Activated naive CD8-positive, alpha-beta T cell (primary cell): Measurements from ENCODE around the gene TSPAN17.

ENCODE experiments used
- H3K27ac Mint-ChIP-seq: one replicate; pipeline ENCODE4 v1.8.0; 2021; ENCODE audit warnings: mixed read lengths
- H3K27me3 Mint-ChIP-seq: one replicate; pipeline ENCODE4 v1.8.0; 2021; ENCODE audit warnings: mixed read lengths
- H3K36me3 Mint-ChIP-seq: one replicate; pipeline ENCODE4 v1.8.0; 2021; ENCODE audit warnings: mixed read lengths
- H3K4me1 Mint-ChIP-seq: one replicate; pipeline ENCODE4 v1.8.0; 2021; ENCODE audit warnings: low read depth, mixed read lengths
- H3K4me3 Mint-ChIP-seq: one replicate; pipeline ENCODE4 v1.8.0; 2021; ENCODE audit warnings: mild to moderate bottlenecking, mixed read lengths
- H3K9me3 Mint-ChIP-seq: one replicate; pipeline ENCODE4 v1.8.0; 2021; ENCODE audit warnings: low read depth, mixed read lengths

Gene TSPAN17

GRCh38 chr5:176614805-176615478, 32.3 kb upstream of the TSPAN17 start:
- Mint-ChIP-seq H3K36me3 (no peaks in the 10 kb centered on the region), H3K4me3 (no peak overlapping the region), H3K27me3 (peaks cover 30% of the 10 kb centered on the region), H3K4me1 (peaks cover 13% of the 10 kb centered on the region), H3K9me3 (no peaks in the 10 kb centered on the region), H3K27ac (no peak overlapping the region)

GRCh38 chr5:176616511-176616910, 30.8 kb upstream of the TSPAN17 start:
- peaks cover 36% of the 10 kb centered on the region for H3K27me3 Mint-ChIP-seq

GRCh38 chr5:176618783-176619182, 28.5 kb upstream of the TSPAN17 start:
- peak overlapping the region; percentile 51 for H3K4me3 Mint-ChIP-seq

More at GRCh38 chr5:176616511-176616910, 30.8 kb upstream of the TSPAN17 start:
- Mint-ChIP-seq H3K36me3 (no peaks in the 10 kb centered on the region), H3K27ac (no peak overlapping the region), H3K4me3 (no peak overlapping the region), H3K4me1 (peaks cover 14% of the 10 kb centered on the region), H3K9me3 (no peaks in the 10 kb centered on the region)

GRCh38 chr5:176619203-176619568, 28.1 kb upstream of the TSPAN17 start:
- H3K9me3 Mint-ChIP-seq: no peaks in the 10 kb centered on the region
- H3K27me3 Mint-ChIP-seq: peaks cover 18% of the 10 kb centered on the region
- H3K36me3 Mint-ChIP-seq: no peaks in the 10 kb centered on the region
- no peak overlapping the region for H3K27ac Mint-ChIP-seq
- peak overlapping the region; percentile 51 for H3K4me3 Mint-ChIP-seq
- H3K4me1 Mint-ChIP-seq: peaks cover 14% of the 10 kb centered on the region

More at GRCh38 chr5:176618783-176619182, 28.5 kb upstream of the TSPAN17 start:
- Mint-ChIP-seq H3K27me3 (peaks cover 19% of the 10 kb centered on the region), H3K4me1 (peaks cover 14% of the 10 kb centered on the region), H3K36me3 (no peaks in the 10 kb centered on the region), H3K9me3 (no peaks in the 10 kb centered on the region), H3K27ac (no peak overlapping the region)

- H3K36me3 Mint-ChIP-seq: no peaks in the 10 kb centered on the region
- no peak overlapping the region for H3K27ac Mint-ChIP-seq
- H3K27me3 Mint-ChIP-seq: peaks cover 18% of the 10 kb centered on the region
- H3K4me3 Mint-ChIP-seq: peak overlapping the region; percentile 74
- no peaks in the 10 kb centered on the region for H3K9me3 Mint-ChIP-seq
- H3K4me1 Mint-ChIP-seq: peaks cover 14% of the 10 kb centered on the region
Observed at GRCh38 chr5:176619569-176620332, 27.5 kb upstream of the TSPAN17 start.

GRCh38 chr5:176620333-176620981, 26.8 kb upstream of the TSPAN17 start:
- Mint-ChIP-seq H3K4me1 (peaks cover 14% of the 10 kb centered on the region), H3K4me3 (peak overlapping the region; percentile 74), H3K27me3 (peaks cover 18% of the 10 kb centered on the region), H3K9me3 (no peaks in the 10 kb centered on the region), H3K36me3 (no peaks in the 10 kb centered on the region), H3K27ac (no peak overlapping the region)

GRCh38 chr5:176621661-176622079, 25.6 kb upstream of the TSPAN17 start:
- H3K4me3 Mint-ChIP-seq: no peak overlapping the region
- no peaks in the 10 kb centered on the region for H3K36me3 Mint-ChIP-seq
- H3K4me1 Mint-ChIP-seq: peaks cover 14% of the 10 kb centered on the region
- H3K27me3 Mint-ChIP-seq: peaks cover 13% of the 10 kb centered on the region
- H3K27ac Mint-ChIP-seq: no peak overlapping the region
- H3K9me3 Mint-ChIP-seq: no peaks in the 10 kb centered on the region

- no peaks in the 10 kb centered on the region for H3K9me3 Mint-ChIP-seq
- H3K36me3 Mint-ChIP-seq: no peaks in the 10 kb centered on the region
- no peak overlapping the region for H3K4me3 Mint-ChIP-seq
- peaks cover 17% of the 10 kb centered on the region for H3K27me3 Mint-ChIP-seq
- H3K27ac Mint-ChIP-seq: no peak overlapping the region
- peaks cover 10% of the 10 kb centered on the region for H3K4me1 Mint-ChIP-seq
Observed at GRCh38 chr5:176624142-176624541, 23.1 kb upstream of the TSPAN17 start.

- H3K9me3 Mint-ChIP-seq: no peaks in the 10 kb centered on the region
Observed at GRCh38 chr5:176624938-176625337, 22.3 kb upstream of the TSPAN17 start.

GRCh38 chr5:176625512-176625911, 21.8 kb upstream of the TSPAN17 start:
- Mint-ChIP-seq H3K36me3 (no peaks in the 10 kb centered on the region), H3K27me3 (peaks cover 16% of the 10 kb centered on the region), H3K4me3 (no peak overlapping the region), H3K27ac (no peak overlapping the region), H3K4me1 (peaks cover 5% of the 10 kb centered on the region), H3K9me3 (no peaks in the 10 kb centered on the region)

More at GRCh38 chr5:176624938-176625337, 22.3 kb upstream of the TSPAN17 start:
- Mint-ChIP-seq H3K4me3 (no peak overlapping the region), H3K27ac (no peak overlapping the region), H3K4me1 (peaks cover 8% of the 10 kb centered on the region), H3K27me3 (peaks cover 18% of the 10 kb centered on the region), H3K36me3 (no peaks in the 10 kb centered on the region)

GRCh38 chr5:176625966-176626875, 21.1 kb upstream of the TSPAN17 start:
- Mint-ChIP-seq H3K9me3 (no peaks in the 10 kb centered on the region), H3K36me3 (no peaks in the 10 kb centered on the region), H3K4me1 (peaks cover 8% of the 10 kb centered on the region), H3K27ac (no peak overlapping the region), H3K4me3 (no peak overlapping the region), H3K27me3 (peaks cover 21% of the 10 kb centered on the region)

GRCh38 chr5:176626876-176627236, 20.4 kb upstream of the TSPAN17 start:
- peaks cover 23% of the 10 kb centered on the region for H3K27me3 Mint-ChIP-seq
- no peaks in the 10 kb centered on the region for H3K9me3 Mint-ChIP-seq
- H3K27ac Mint-ChIP-seq: no peak overlapping the region
- H3K36me3 Mint-ChIP-seq: no peaks in the 10 kb centered on the region
- no peak overlapping the region for H3K4me3 Mint-ChIP-seq
- H3K4me1 Mint-ChIP-seq: peaks cover 8% of the 10 kb centered on the region

- H3K27ac Mint-ChIP-seq: no peak overlapping the region
Observed at GRCh38 chr5:176627582-176627981, 19.7 kb upstream of the TSPAN17 start.

GRCh38 chr5:176628406-176629228, 18.7 kb upstream of the TSPAN17 start:
- Mint-ChIP-seq H3K27ac (no peak overlapping the region), H3K9me3 (no peaks in the 10 kb centered on the region), H3K36me3 (no peaks in the 10 kb centered on the region), H3K4me1 (peaks cover 8% of the 10 kb centered on the region), H3K4me3 (peak overlapping the region; percentile 52), H3K27me3 (peaks cover 30% of the 10 kb centered on the region)

More at GRCh38 chr5:176627582-176627981, 19.7 kb upstream of the TSPAN17 start:
- Mint-ChIP-seq H3K36me3 (no peaks in the 10 kb centered on the region), H3K4me1 (peaks cover 8% of the 10 kb centered on the region), H3K27me3 (peaks cover 25% of the 10 kb centered on the region), H3K4me3 (peak overlapping the region; percentile 18), H3K9me3 (no peaks in the 10 kb centered on the region)
